H1 (cell line): ENCODE measurements around the gene ZNF775. TPM values are rescaled to one million over a fixed set of nuclear protein-coding genes. Genes with fewer than 3 reads are reported as not detected.

Source experiments
- CTCF ChIA-PET: fragments of 300-600 bp; sonication (Branson Sonifier 250); formaldehyde crosslinking; loops from one replicate; lab custom pipeline; 2021; ENCODE audit not compliant: partially characterized antibody; lab: Charles Lee
- POLR2A ChIA-PET: fragments of 300-600 bp; sonication (Branson Sonifier 250); formaldehyde crosslinking; loops from one replicate; lab custom pipeline; 2021; ENCODE audit warnings: inconsistent platforms; ENCODE audit not compliant: partially characterized antibody; lab: Charles Lee
- DNase-seq, 2 experiments: peaks; one replicate each; pipeline versions ENCODE4 v3.0.0 to v3.0.0-alpha.2; 2010 to 2022; ENCODE audit warnings: low spot score in 2 of 2, low read depth in 1 of 2, mixed read lengths in 1 of 2
- FAIRE-seq: peaks from 2 replicates; lab custom pipeline; 2011; peaks lifted over from hg19 to GRCh38; lab: Jason Lieb, UNC
- H2AFZ ChIP-seq: 2 replicates; pipeline ENCODE4 v1.8.1; 2012; ENCODE audit warnings: low read length, inconsistent platforms
- H2AK5ac ChIP-seq: 2 replicates; pipeline ENCODE4 v1.6.1; 2013; ENCODE audit warnings: low read depth, low read length
- H2BK120ac ChIP-seq: replicated peaks from 2 replicates; pipeline ENCODE3; 2013; ENCODE audit warnings: low read depth, low read length, inconsistent platforms
- H2BK12ac ChIP-seq: 2 replicates; pipeline ENCODE4 v1.6.1; 2013; ENCODE audit warnings: low read depth, low read length
- H2BK15ac ChIP-seq: 2 replicates; pipeline ENCODE4 v1.6.1; 2013; ENCODE audit warnings: low read length
- H2BK20ac ChIP-seq: 2 replicates; pipeline ENCODE4 v1.6.1; 2013; ENCODE audit warnings: low read length
- H2BK5ac ChIP-seq: 2 replicates; pipeline ENCODE4 v1.6.1; 2013; ENCODE audit warnings: low read depth, low read length
- H3K14ac ChIP-seq: 2 replicates; pipeline ENCODE4 v1.6.1; 2013; ENCODE audit warnings: inconsistent platforms; ENCODE audit not compliant: insufficient read length
- H3K18ac ChIP-seq: 2 replicates; pipeline ENCODE4 v1.6.1; 2013; ENCODE audit warnings: low read length; ENCODE audit errors: extremely low read depth
- H3K23ac ChIP-seq: 2 replicates; pipeline ENCODE4 v1.6.1; 2013; ENCODE audit warnings: inconsistent platforms; ENCODE audit not compliant: insufficient read length
- H3K23me2 ChIP-seq: 2 replicates; pipeline ENCODE4 v1.6.1; 2013; ENCODE audit warnings: low read depth, low read length
- H3K27ac ChIP-seq: 2 replicates; pipeline ENCODE4 v1.6.1; 2011; ENCODE audit warnings: low read depth, low read length, inconsistent platforms
- H3K27me3 ChIP-seq, 4 experiments: replicated peaks in 1 of 4; 1 replicate in 1 of 4; 2 replicates in 3 of 4; pipeline versions ENCODE4 v1.6.1 to v1.8.1; 2011 to 2013; ENCODE audit warnings: low read length in 3 of 4, mild to moderate bottlenecking in 3 of 4, inconsistent platforms in 2 of 4, mixed read lengths in 2 of 4, moderate library complexity in 1 of 4; ENCODE audit not compliant: control insufficient read depth in 3 of 4, insufficient read depth in 3 of 4; ENCODE audit errors: extremely low read depth in 1 of 4
- H3K36me3 ChIP-seq, 4 experiments: 2 replicates each; pipeline versions ENCODE4 v1.6.1 to v1.8.1; 2011 to 2013; ENCODE audit warnings: mild to moderate bottlenecking in 4 of 4, low read length in 3 of 4, moderate library complexity in 2 of 4, control low read depth in 1 of 4, inconsistent platforms in 1 of 4; ENCODE audit not compliant: insufficient read depth in 4 of 4, control insufficient read depth in 2 of 4
- H3K4ac ChIP-seq: replicated peaks from 2 replicates; pipeline ENCODE3; 2013; ENCODE audit warnings: low read length, low read depth, mixed read lengths, inconsistent platforms; ENCODE audit not compliant: insufficient read length
- H3K4me1 ChIP-seq, 4 experiments: replicated peaks in 1 of 4; 1 replicate in 1 of 4; 2 replicates in 3 of 4; pipeline versions ENCODE4 v1.6.1 to v1.8.1; 2011 to 2013; ENCODE audit warnings: low read length in 3 of 4, inconsistent platforms in 2 of 4, mixed read lengths in 1 of 4; ENCODE audit not compliant: insufficient read depth in 4 of 4, control insufficient read depth in 3 of 4
- H3K4me2 ChIP-seq, 2 experiments: 2 replicates each; pipeline versions ENCODE4 v1.6.1 to v1.8.1; 2011 to 2013; ENCODE audit warnings: low read depth in 2 of 2, low read length in 2 of 2, control low read depth in 1 of 2, inconsistent platforms in 1 of 2, mild to moderate bottlenecking in 1 of 2; ENCODE audit not compliant: insufficient read depth in 1 of 2
- H3K4me3 ChIP-seq, 4 experiments: fragments of 200-600, 300-600 bp in 1 of 4; sonication (generic), shearing (Covaris generic), sonication (Bioruptor Twin) in 1 of 4; 2 replicates each; pipeline versions ENCODE4 v1.5.1 to v1.8.1; 2011 to 2016; ENCODE audit warnings: low read length in 4 of 4, low read depth in 3 of 4, control low read depth in 2 of 4, inconsistent platforms in 2 of 4, mild to moderate bottlenecking in 2 of 4, mixed read lengths in 1 of 4, moderate library complexity in 1 of 4; ENCODE audit not compliant: insufficient read depth in 2 of 4; ENCODE audit errors: extremely low read depth in 1 of 4
- H3K56ac ChIP-seq: replicated peaks from 2 replicates; pipeline ENCODE3; 2013; ENCODE audit warnings: low read depth, mild to moderate bottlenecking, mixed read lengths, low read length, inconsistent platforms; ENCODE audit not compliant: insufficient read length
- H3K79me1 ChIP-seq: 2 replicates; pipeline ENCODE4 v1.6.1; 2013; ENCODE audit warnings: low read depth, low read length, control low read depth
- H3K79me2 ChIP-seq, 2 experiments: 2 replicates each; pipeline versions ENCODE4 v1.6.1 to v1.8.1; 2012 to 2013; ENCODE audit warnings: low read length in 2 of 2, mild to moderate bottlenecking in 2 of 2, inconsistent platforms in 1 of 2; ENCODE audit not compliant: insufficient read depth in 2 of 2, control insufficient read depth in 1 of 2
- H3K9ac ChIP-seq, 4 experiments: replicated peaks in 1 of 4; 1 replicate in 1 of 4; 2 replicates in 3 of 4; pipeline versions ENCODE4 v1.6.1 to v1.8.1; 2011 to 2013; ENCODE audit warnings: low read depth in 3 of 4, low read length in 3 of 4, control low read depth in 2 of 4, mild to moderate bottlenecking in 2 of 4, moderate library complexity in 2 of 4, inconsistent platforms in 1 of 4; ENCODE audit errors: extremely low read depth in 1 of 4
- H3K9me3 ChIP-seq, 2 experiments: 2 replicates each; pipeline versions ENCODE4 v1.6.1 to v1.8.1; 2012 to 2013; ENCODE audit warnings: mild to moderate bottlenecking in 2 of 2, moderate library complexity in 2 of 2, control low read depth in 1 of 2, inconsistent platforms in 1 of 2, low read depth in 1 of 2, low read length in 1 of 2, mixed read lengths in 1 of 2; ENCODE audit not compliant: insufficient read depth in 2 of 2
- H4K20me1 ChIP-seq, 2 experiments: replicated peaks in 1 of 2; 2 replicates each; pipeline versions ENCODE3 to v1.8.1; 2011 to 2013; ENCODE audit warnings: inconsistent platforms in 2 of 2, low read length in 2 of 2, mild to moderate bottlenecking in 1 of 2; ENCODE audit not compliant: insufficient read depth in 2 of 2, control insufficient read depth in 1 of 2
- H4K5ac ChIP-seq: 2 replicates; pipeline ENCODE4 v1.6.1; 2013; ENCODE audit warnings: low read length, low read depth, mixed read lengths, inconsistent platforms; ENCODE audit not compliant: insufficient read length
- H4K8ac ChIP-seq: 2 replicates; pipeline ENCODE4 v1.8.0; 2013; ENCODE audit warnings: mild to moderate bottlenecking, moderate library complexity, low read length, inconsistent platforms; ENCODE audit not compliant: insufficient read depth; ENCODE audit errors: extremely low read depth
- H4K91ac ChIP-seq: replicated peaks from 2 replicates; pipeline ENCODE3; 2013; ENCODE audit warnings: low read length, mixed read lengths, inconsistent platforms; ENCODE audit not compliant: insufficient read length
- ASH2L ChIP-seq: fragments of 200-600, 300-600 bp; sonication (generic); IDR thresholded peaks from one replicate; pipeline ENCODE4 v1.7.1; 2017; ENCODE audit warnings: low read length
- BCL11A ChIP-seq, 2 experiments: IDR thresholded peaks; one replicate each; pipeline ENCODE4 v1.6.1; 2011; ENCODE audit warnings: low read depth in 2 of 2, low read length in 2 of 2, mild to moderate bottlenecking in 2 of 2
- CBX8 ChIP-seq: fragments of 300-800, 300-1000 bp; sonication (generic); IDR thresholded peaks from 2 replicates; pipeline ENCODE4 v1.7.1; 2016; ENCODE audit warnings: low read depth, low read length, borderline replicate concordance
- CREB1 ChIP-seq: IDR thresholded peaks from 2 replicates; pipeline ENCODE4 v1.6.1; 2012; ENCODE audit warnings: inconsistent platforms
- JUN ChIP-seq: IDR thresholded peaks from 2 replicates; pipeline ENCODE4 v1.6.1; 2011; ENCODE audit warnings: low read depth, mild to moderate bottlenecking, improper control_type of control experiment, low read length
- NANOG ChIP-seq: IDR thresholded peaks from 2 replicates; pipeline ENCODE4 v1.6.1; 2011; ENCODE audit warnings: low read length, low read depth, mild to moderate bottlenecking, inconsistent platforms; ENCODE audit not compliant: insufficient read depth, poor library complexity, severe bottlenecking
- POLR2A ChIP-seq, 2 experiments: IDR thresholded peaks; 1 replicate in 1 of 2; 2 replicates in 1 of 2; pipeline ENCODE4 v1.6.1; 2011; ENCODE audit warnings: low read depth in 2 of 2, low read length in 2 of 2, mild to moderate bottlenecking in 2 of 2; ENCODE audit errors: control extremely low read depth in 1 of 2
- POLR2AphosphoS5 ChIP-seq: IDR thresholded peaks from 2 replicates; pipeline ENCODE4 v1.6.1; 2011; ENCODE audit warnings: low read depth, low read length
- POU5F1 ChIP-seq: IDR thresholded peaks from 2 replicates; pipeline ENCODE4 v1.6.1; 2011; ENCODE audit warnings: low read depth, mild to moderate bottlenecking, low read length, moderate library complexity
- RNF2 ChIP-seq: fragments of 200-900, 300-1000 bp; sonication (generic); IDR thresholded peaks from 2 replicates; pipeline ENCODE4 v1.7.1; 2016; ENCODE audit warnings: borderline replicate concordance, low read depth, mild to moderate bottlenecking, antibody characterized with exemption, low read length; ENCODE audit not compliant: poor library complexity, severe bottlenecking; ENCODE audit errors: missing control alignments
- SIRT6 ChIP-seq: IDR thresholded peaks from one replicate; pipeline ENCODE4 v1.7.1; 2012; ENCODE audit warnings: low read length, inconsistent platforms
- SIX5 ChIP-seq: IDR thresholded peaks from 2 replicates; pipeline ENCODE4 v1.6.1; 2011; ENCODE audit warnings: mild to moderate bottlenecking, low read depth, low read length
- SRF ChIP-seq: IDR thresholded peaks from 2 replicates; pipeline ENCODE4 v1.6.1; 2011; ENCODE audit warnings: mild to moderate bottlenecking, low read depth, low read length, moderate library complexity
- YY1 ChIP-seq: IDR thresholded peaks from 2 replicates; pipeline ENCODE4 v1.6.1; 2011; ENCODE audit warnings: low read depth, mild to moderate bottlenecking, low read length
- ZNF274 ChIP-seq: IDR thresholded peaks from 2 replicates; pipeline ENCODE4 v1.7.0; 2012; ENCODE audit warnings: low read length, borderline replicate concordance; ENCODE audit errors: extremely low read depth
- WGBS, 2 experiments: shearing (Covaris generic) in 1 of 2; methylation state at CpG; one replicate each; pipeline versions ENCODE4 v1.1.6 to v1.1.7; 2013 to 2015; ENCODE audit warnings: low lambda C conversion rate in 2 of 2, mixed read lengths in 2 of 2, inconsistent platforms in 1 of 2, low coverage in 1 of 2, missing lambda C conversion rate in 1 of 2; ENCODE audit not compliant: insufficient replicate concordance in 2 of 2, insufficient coverage in 1 of 2, insufficient read length in 1 of 2; ENCODE audit errors: extremely low coverage in 1 of 2, missing lambda C conversion rate in 1 of 2; 5-methylcytosine and 5-hydroxymethylcytosine counted together
- polyA plus RNA-seq, 7 experiments: library from polyadenylated mRNA; depleted of rRNA in 3 of 7; stranded (reverse) in 5 of 7; unstranded in 2 of 7; fragments of >200 nt in 5 of 7; fragments of 200-250 nt in 2 of 7; gene quantifications; 1 replicate in 5 of 7; 2 replicates in 1 of 7; 4 replicates in 1 of 7; pipeline versions ENCODE4 v1.2.1 to v1.2.3, GENCODE V29; 2011 to 2013; ENCODE audit warnings: missing spikeins in 2 of 7, mixed read lengths in 2 of 7
- total RNA-seq: library from RNA; stranded (reverse); fragmentation: NEBNext Ultra II Directional; extraction: Animal tissue kit (Norgen Biotek cat#: 25700); gene quantifications from 2 replicates; pipeline ENCODE4 v1.2.1, GENCODE V29; 2021

ZNF775 gene
- total and polyA plus RNA-seq, 2 of the 8 experiments (the other 6 are each of a cell fraction or from before 2014, with no cell fraction given) = 13.6 to 21.5 TPM

- Histone ChIP-seq H2AK5ac (no peak overlapping the region), H3K79me1 (no peaks in the 10 kb centered on the region; the same call in 1 of the 2 replicates), H4K5ac (no peak overlapping the region), H4K20me1 (peaks cover 0 to 5% of the 10 kb centered on the region in 2 experiments), H3K4me1 (peaks cover 12 to 18% (median 16%) of the 10 kb centered on the region in 4 experiments), H3K4me3 (no peak overlapping the region), H2BK15ac (0 out of 2 replicates have a peak overlapping the region, but pooled peaks have one; percentile 14), H3K36me3 (no peaks in the 10 kb centered on the region), H3K18ac (no peak overlapping the region), H3K4me2 (no peak overlapping the region), H2BK120ac (no peak overlapping the region), H2AFZ (no peak overlapping the region), H3K23ac (no peak overlapping the region), H3K56ac (no peak overlapping the region), H3K23me2 (peaks cover 13% of the 10 kb centered on the region; the same call in 1 of the 2 replicates), H2BK5ac (no peak overlapping the region), H2BK20ac (no peak overlapping the region), H3K9ac (no peak overlapping the region), H3K14ac (no peak overlapping the region), H2BK12ac (no peak overlapping the region), H4K8ac (no peak overlapping the region), H3K9me3 (no peaks in the 10 kb centered on the region), H3K4ac (peak overlapping the region; percentile 57), H3K27me3 (no peaks in the 10 kb centered on the region; a peak in 1 of 7 replicates), H3K27ac (no peak overlapping the region), H3K79me2 (no peaks in the 10 kb centered on the region), H4K91ac (no peak overlapping the region)
- ChIA-PET POLR2A (interaction anchor here (1.0 to 1.4 kb wide), 3 partner anchors 11 to 43 kb away, joined by 3 to 10 read pairs (median 4); partner anchors contain the start of gene REPIN1), CTCF (interaction anchor here (0.7 to 4.5 kb wide), 15 partner anchors 11 to 709 kb away, joined by 3 to 32 read pairs (median 4); partner anchors contain the start of gene REPIN1)
- WGBS, 2 experiments = 92% methylated on average over 4 of the region's 4 CpGs; no CpG with 5 or more reads in 1 of the 2 experiments
- TF ChIP-seq ASH2L (no peak), SRF (no peak), BCL11A (IDR thresholded peaks at IDR 0.05; ENCODE audit: low read depth in 2 of 2, low read length in 2 of 2) (no peak), POLR2AphosphoS5 (no peak), RNF2 (no peak), JUN (no peak), YY1 (no peak), POLR2A (IDR thresholded peaks at IDR 0.05; ENCODE audit: control extremely low read depth in 1 of 2, low read depth in 2 of 2, low read length in 2 of 2) (no peak), ZNF274 (no peak), POU5F1 (no peak), SIX5 (no peak), CBX8 (no peak), NANOG (no peak), CREB1 (no peak), SIRT6 (no peak)
- DNase-seq (no peak), FAIRE-seq (no peak)
Observed at GRCh38 chr7:150358433-150358832, 20.7 kb upstream of the ZNF775 start.
